GM08714 (cell line): Measurements from ENCODE around the gene LMAN1L.
A peak's percentile ranks its signal among the peaks of the same experiment; 100 is the strongest.

Experiments used
- H3K4me3 ChIP-seq: fragments of 200-500 bp; sonication (Bioruptor generic); 2 replicates; pipeline ENCODE4 v1.5.1; 2014; ENCODE audit warnings: mild to moderate bottlenecking, low read length, inconsistent platforms
- ZNF274 ChIP-seq: IDR thresholded peaks from 2 replicates; pipeline ENCODE4 v1.6.1; 2012; ENCODE audit warnings: mild to moderate bottlenecking, low read depth, low read length

The LMAN1L gene

GRCh38 chr15:74869726-74870407 lies 57.2 kb downstream of the LMAN1L start:
- H3K4me3 ChIP-seq = peak overlapping the region; percentile 17; the same call in 1 of the 2 replicates
- no peak for TF ChIP-seq ZNF274

- peak overlapping the region; percentile 70 for H3K4me3 ChIP-seq
- TF ChIP-seq ZNF274 = no peak
These were observed 58.0 kb downstream of the LMAN1L start for GRCh38 chr15:74870436-74871215.

GRCh38 chr15:74872702-74873035 lies 60.0 kb downstream of the LMAN1L start:
- no peak for TF ChIP-seq ZNF274
- peak overlapping the region; percentile 86 for H3K4me3 ChIP-seq

- no peak for TF ChIP-seq ZNF274
- H3K4me3 ChIP-seq = peak within 1 kb of the TSS; percentile 86
These were observed 60.6 kb downstream of the LMAN1L start, which contains the start of gene SCAMP2 for GRCh38 chr15:74873036-74873755. SCAMP2 (minus strand) TSS chr15:74873365; CDS start chr15:74873255, 110 bp downstream.

- peak overlapping the region; percentile 72 for H3K4me3 ChIP-seq
- no peak for TF ChIP-seq ZNF274
These were observed 61.3 kb downstream of the LMAN1L start for GRCh38 chr15:74873756-74874424.
